Esophagus squamous epithelium (tissue), 5 donors: Measurements from ENCODE around the gene DGLUCY. TPM values are rescaled to one million over a fixed set of nuclear protein-coding genes. Genes with fewer than 3 reads are reported as not detected.

ENCODE experiments used
- DNase-seq: peaks from one replicate; lab custom pipeline; 2025; lab: John Stamatoyannopoulos, UW
- H3K27ac ChIP-seq, 4 donors: fragments of 200-600 bp; sonication (generic); one replicate each; pipeline ENCODE4 v1.5.1; 2016 to 2019; ENCODE audit warnings: mild to moderate bottlenecking in 1 of 4
- H3K27me3 ChIP-seq, 4 donors: fragments of 200-600 bp; sonication (generic); 1 replicate in 3 of 4; 2 replicates in 1 of 4; pipeline versions ENCODE4 v1.5.1 to v1.6.0; 2017 to 2021; ENCODE audit warnings: antibody characterized with exemption in 1 of 4
- H3K36me3 ChIP-seq, 3 donors: fragments of 200-600 bp; sonication (generic); one replicate each; pipeline ENCODE4 v1.5.1; 2016 to 2019
- H3K4me1 ChIP-seq, 3 donors: fragments of 200-600 bp; sonication (generic); one replicate each; pipeline ENCODE4 v1.5.1; 2017 to 2019
- H3K4me3 ChIP-seq, 4 donors: fragments of 200-600 bp; sonication (generic); 1 replicate in 3 of 4; 2 replicates in 1 of 4; pipeline ENCODE4 v1.5.1; 2016 to 2019; ENCODE audit warnings: mild to moderate bottlenecking in 2 of 4, moderate library complexity in 1 of 4
- H3K9me3 ChIP-seq, 3 donors: fragments of 200-600 bp; sonication (generic); one replicate each; pipeline ENCODE4 v1.5.1; 2016 to 2019
- CTCF ChIP-seq, 6 experiments: fragments of 450-650 bp in 4 of 6; fragments of 200-600 bp in 2 of 6; sonication (generic) in 2 of 6; IDR thresholded peaks; one replicate each; pipeline ENCODE4 v1.5.1; 2016 to 2019; ENCODE audit warnings: antibody characterized with exemption in 6 of 6, mild to moderate bottlenecking in 4 of 6, moderate library complexity in 4 of 6
- POLR2A ChIP-seq, 4 donors: fragments of 450-650 bp; IDR thresholded peaks; one replicate each; pipeline ENCODE4 v1.6.1; 2017; ENCODE audit warnings: antibody characterized with exemption in 4 of 4, mild to moderate bottlenecking in 4 of 4, moderate library complexity in 3 of 4
- WGBS, 2 donors: methylation state at CpG; one replicate each; pipeline ENCODE4 v1.1.5; 2018; 5-methylcytosine and 5-hydroxymethylcytosine counted together
- intact Hi-C: fragments of 100-400 bp; cut with DNase I; formaldehyde crosslinking; loops from one replicate; pipeline ENCODE4 v1.15.0; 2022
- total RNA-seq, 4 donors: library from RNA; depleted of rRNA; stranded (reverse); fragments of >200 nt; gene quantifications; one replicate each; pipeline ENCODE4 v1.1.0, GENCODE V29; 2016
- donor health status: DM: yes; HTN: yes; CAD: no.

The DGLUCY gene
- total RNA-seq, 4 donors from 2014 or later, result 32.6 to 51.3 (median 38.9) TPM

GRCh38 chr14:91238661-91239060 is 124.8 kb downstream of the DGLUCY start:
- peaks cover 10 to 37% (median 24%) of the 10 kb centered on the region in 3 donors for H3K4me1 ChIP-seq
- peaks cover 0 to 15% (median 4%) of the 10 kb centered on the region in 3 donors for H3K36me3 ChIP-seq
- DNase-seq, result no peak
- 54 to 67% methylated on average over 7 to 8 of the region's 8 CpGs for WGBS, 2 donors
- no peak for TF ChIP-seq CTCF (IDR thresholded peaks at IDR 0.05)
- TF ChIP-seq POLR2A (IDR thresholded peaks at IDR 0.05), result no peak
- intact Hi-C loops, result no loop called here
- H3K27ac ChIP-seq, result peak overlapping the region in 2 of 4 donors; percentile 18 to 21
- H3K9me3 ChIP-seq, result no peaks in the 10 kb centered on the region
- no peak overlapping the region for H3K4me3 ChIP-seq
- H3K27me3 ChIP-seq, result no peaks in the 10 kb centered on the region

GRCh38 chr14:91241863-91242262 is 128.0 kb downstream of the DGLUCY start:
- Histone ChIP-seq H3K27ac (peak overlapping the region; percentile 33 to 85 (median 69)), H3K36me3 (no peaks in the 10 kb centered on the region), H3K9me3 (no peaks in the 10 kb centered on the region), H3K4me3 (peak overlapping the region in 3 of 4 donors; percentile 8 to 58 (median 33)), H3K4me1 (peaks cover 24 to 68% (median 53%) of the 10 kb centered on the region in 3 donors), H3K27me3 (no peaks in the 10 kb centered on the region)
- intact Hi-C loops, result no loop called here
- no peak for DNase-seq
- WGBS, 2 donors, result 40 to 58% methylated on average over 7 of the region's 7 CpGs
- TF ChIP-seq CTCF (IDR thresholded peaks at IDR 0.05) (no peak), POLR2A (IDR thresholded peaks at IDR 0.05) (peak in 1 of 4 donors; percentile 23)

- Histone ChIP-seq H3K4me1 (peaks cover 24 to 66% (median 53%) of the 10 kb centered on the region in 3 donors), H3K27ac (peak overlapping the region; percentile 55 to 85 (median 78)), H3K36me3 (no peaks in the 10 kb centered on the region), H3K9me3 (no peaks in the 10 kb centered on the region), H3K27me3 (no peaks in the 10 kb centered on the region), H3K4me3 (peak overlapping the region in 3 of 4 donors; percentile 8 to 58 (median 33))
- 51 to 78% methylated on average over 4 of the region's 4 CpGs for WGBS, 2 donors
- TF ChIP-seq POLR2A (IDR thresholded peaks at IDR 0.05) (no peak), CTCF (IDR thresholded peaks at IDR 0.05) (no peak)
- intact Hi-C loops, result no loop called here
- DNase-seq, result no peak
Observed at GRCh38 chr14:91242635-91243034, 128.8 kb downstream of the DGLUCY start.

- WGBS, 2 donors, result 40 to 48% methylated on average over 6 of the region's 6 CpGs
- no peak for DNase-seq
- no peak for TF ChIP-seq CTCF (IDR thresholded peaks at IDR 0.05)
- TF ChIP-seq POLR2A (IDR thresholded peaks at IDR 0.05), result no peak
- no peaks in the 10 kb centered on the region for H3K9me3 ChIP-seq
- H3K36me3 ChIP-seq, result no peaks in the 10 kb centered on the region
- peak overlapping the region in 3 of 4 donors; percentile 8 to 58 (median 33) for H3K4me3 ChIP-seq
- intact Hi-C loops, result no loop called here
- peak overlapping the region; percentile 55 to 85 (median 78) for H3K27ac ChIP-seq
- H3K4me1 ChIP-seq, result peaks cover 24 to 63% (median 53%) of the 10 kb centered on the region in 3 donors
- H3K27me3 ChIP-seq, result no peaks in the 10 kb centered on the region
Observed at GRCh38 chr14:91243074-91243471, 129.2 kb downstream of the DGLUCY start.

GRCh38 chr14:91244501-91244901 is 130.6 kb downstream of the DGLUCY start, which contains the start of gene GPR68:
Gene GPR68 (minus strand): TSS chr14:91244704. CDS start chr14:91235050, 9,654 bp downstream.
- 0 to 20% methylated on average over 1 to 3 of the region's 12 CpGs for WGBS, 2 donors
- DNase-seq, result no peak
- intact Hi-C loops, result no loop called here
- peak within 1 kb of the TSS; percentile 55 to 85 (median 78) for H3K27ac ChIP-seq
- TF ChIP-seq CTCF (IDR thresholded peaks at IDR 0.05) (no peak), POLR2A (IDR thresholded peaks at IDR 0.05) (no peak)
- H3K4me3 ChIP-seq, result peak within 1 kb of the TSS in 3 of 4 donors; percentile 32 to 58 (median 33)
- no peaks in the 10 kb centered on the region for H3K9me3 ChIP-seq
- peaks cover 24 to 51% (median 45%) of the 10 kb centered on the region in 3 donors for H3K4me1 ChIP-seq
- H3K36me3 ChIP-seq, result no peaks in the 10 kb centered on the region
- H3K27me3 ChIP-seq, result no peaks in the 10 kb centered on the region
